GM19238 (cell line): ENCODE results near the gene RBM20.
A peak's percentile ranks its signal among the peaks of the same experiment; 100 is the strongest.
"Not testable (repeated sequence)": the region's sequence is repeated elsewhere in the genome, so short reads cannot be mapped to it uniquely, and the experiment has no call there.

Source experiments
- DNase-seq: peaks from one replicate; pipeline ENCODE4 v3.0.0; 2011; ENCODE audit warnings: low spot score; ENCODE audit not compliant: insufficient read length

RBM20 gene

DNA sequence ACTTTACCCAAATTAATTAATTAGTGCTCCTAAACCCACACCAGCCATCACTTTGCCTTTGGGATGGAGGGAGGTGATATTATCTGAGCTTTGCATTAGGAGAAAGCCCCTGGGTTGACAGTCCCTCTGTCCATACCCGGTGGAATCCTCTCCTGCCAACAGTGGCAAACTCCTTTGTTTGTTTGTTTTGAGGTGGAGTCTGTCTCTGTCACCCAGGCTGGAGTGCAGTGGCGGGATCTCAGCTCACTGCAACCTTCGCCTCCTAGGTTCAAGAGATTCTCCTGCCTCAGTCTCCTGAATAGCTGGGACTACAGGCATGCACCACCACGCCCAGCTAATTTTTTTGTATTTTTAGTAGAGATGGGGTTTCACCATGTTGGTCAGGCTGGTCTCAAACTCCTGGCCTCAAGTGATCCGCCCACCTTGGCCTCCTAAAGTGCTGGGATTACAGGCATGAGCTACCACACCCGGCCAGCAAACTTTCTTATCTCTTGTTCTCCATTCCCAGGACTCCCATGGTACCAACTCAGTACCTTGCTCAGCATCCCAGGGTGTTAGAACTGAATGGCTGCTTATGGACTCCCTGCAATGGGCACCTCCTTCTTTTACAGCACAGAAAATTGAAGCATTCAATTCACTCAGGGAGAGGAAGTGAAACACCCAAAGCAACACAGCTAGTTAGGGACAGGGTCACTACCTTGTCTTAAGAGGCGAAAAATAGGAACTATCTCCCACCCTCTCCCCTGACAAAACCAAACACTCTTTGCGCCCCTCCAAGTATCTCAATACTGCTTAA lies 223.1 kb downstream of the RBM20 start:
- DNase-seq: not testable (repeated sequence)

DNA sequence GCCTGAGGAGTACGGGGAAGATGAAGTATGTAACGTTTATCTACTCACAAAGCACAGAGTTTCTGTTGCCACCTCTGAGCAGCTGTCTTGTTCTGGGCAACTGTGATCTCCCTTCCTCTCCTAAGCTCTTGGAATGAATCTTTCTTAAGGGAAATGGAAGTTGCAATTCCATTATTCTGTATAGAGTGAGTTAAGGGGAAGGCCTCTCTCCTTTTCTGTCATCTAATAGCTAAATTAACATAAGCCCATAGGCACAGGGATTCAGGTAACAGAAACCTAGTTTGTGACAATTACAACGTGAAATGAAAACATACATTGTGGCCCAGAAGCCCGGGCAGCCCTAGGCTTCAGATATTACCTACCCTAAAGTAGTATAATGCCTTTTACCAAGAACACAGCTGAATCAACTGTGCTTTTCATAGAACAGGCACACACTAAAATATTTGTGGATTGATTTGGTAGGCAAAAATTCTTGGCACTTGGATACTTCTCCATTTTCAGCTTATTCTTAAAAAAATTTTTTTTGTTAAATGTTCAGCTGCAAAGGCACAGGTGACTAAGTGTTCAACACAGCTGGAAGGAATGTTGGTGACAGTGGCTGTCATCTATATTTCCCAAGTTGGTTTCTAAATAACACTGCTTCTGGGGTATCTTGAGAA lies 223.8 kb downstream of the RBM20 start:
- DNase-seq: no peak

DNA sequence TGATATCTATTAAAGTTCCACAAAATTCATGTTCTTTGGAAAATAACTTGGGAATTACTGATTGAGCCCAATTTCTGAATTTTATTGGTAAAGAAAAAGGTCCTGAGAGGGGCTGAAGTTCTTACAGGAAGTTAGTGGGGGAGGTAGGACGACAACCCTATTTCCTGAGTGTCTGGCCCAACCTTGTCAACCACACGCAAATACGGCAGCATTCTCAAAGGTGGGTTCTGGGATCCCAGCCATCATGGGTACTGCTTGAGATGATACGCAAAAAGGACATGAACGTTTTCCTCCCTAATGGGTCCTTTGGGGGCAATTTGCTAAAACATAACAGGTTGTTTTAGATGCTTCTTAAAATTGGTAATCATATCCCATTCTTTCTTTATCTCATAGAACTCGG lies 224.8 kb downstream of the RBM20 start:
- DNase-seq: no peak

DNA sequence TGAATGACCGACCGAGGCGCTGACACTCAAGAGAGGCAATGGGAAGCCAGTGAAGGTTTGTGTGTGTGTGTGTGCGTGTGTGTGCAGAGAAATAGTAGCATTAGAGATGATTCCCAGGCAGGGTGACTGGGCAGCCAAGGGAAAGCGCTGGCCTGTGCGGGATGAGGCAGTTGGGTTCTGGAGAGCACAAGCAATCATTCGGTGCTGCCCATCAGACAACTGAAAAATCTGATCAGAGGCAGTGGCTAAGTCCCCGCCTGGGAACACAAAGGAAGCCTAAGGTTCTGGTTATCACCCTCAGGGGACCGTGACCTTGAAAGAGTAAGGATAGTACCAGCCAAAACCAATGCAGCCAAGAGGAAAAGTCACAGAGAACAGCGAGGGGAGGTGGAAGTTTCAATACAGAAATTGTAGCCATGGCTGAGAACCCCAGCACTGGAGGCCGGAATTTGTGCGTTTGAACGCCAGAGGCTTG lies 226.7 kb downstream of the RBM20 start:
- no peak for DNase-seq

DNA sequence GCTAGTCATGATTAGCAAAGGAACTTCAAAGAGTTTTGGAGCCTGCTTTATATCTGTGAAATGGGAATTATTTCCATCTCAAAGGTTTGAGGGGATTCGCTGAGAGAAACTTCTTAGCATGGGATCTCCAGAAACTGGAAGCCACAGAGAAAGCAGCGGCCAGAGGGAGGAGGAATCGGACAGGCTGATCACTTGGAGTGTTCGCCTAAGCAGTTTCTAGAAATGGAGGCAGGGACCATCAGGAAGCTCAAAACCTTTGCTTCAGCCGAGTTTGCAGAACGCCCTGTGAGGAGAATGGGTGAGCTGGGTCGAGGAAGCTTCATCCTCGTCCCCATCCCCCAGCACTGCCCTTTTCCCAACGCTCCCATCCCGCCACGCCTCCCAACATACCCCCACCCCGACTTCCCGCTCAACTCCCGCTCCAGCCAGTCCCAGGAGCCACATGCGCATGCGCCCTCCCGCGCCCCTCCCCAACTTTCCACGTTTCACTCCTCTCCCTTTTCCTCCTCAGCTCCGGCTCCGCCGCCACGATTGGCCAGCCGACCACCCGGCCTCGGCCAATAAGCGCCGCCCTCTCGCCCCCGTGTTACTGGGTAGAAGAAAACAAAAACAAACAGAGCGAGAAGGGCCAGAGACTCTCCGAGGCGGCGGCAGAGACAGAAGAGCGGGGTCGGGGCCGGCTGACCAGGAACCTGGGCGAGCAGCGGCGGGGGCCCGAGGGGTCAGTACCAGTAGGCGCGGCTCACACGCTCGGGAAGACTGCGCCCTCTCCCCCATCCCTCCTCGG lies 227.4 kb downstream of the RBM20 start, which contains the start of gene PDCD4:
TSS of gene PDCD4 (plus strand) at position 631 of the 787 bp plus-strand sequence. CDS start 4,100 bp downstream, outside the sequence.
- peak; percentile 49 for DNase-seq

DNA sequence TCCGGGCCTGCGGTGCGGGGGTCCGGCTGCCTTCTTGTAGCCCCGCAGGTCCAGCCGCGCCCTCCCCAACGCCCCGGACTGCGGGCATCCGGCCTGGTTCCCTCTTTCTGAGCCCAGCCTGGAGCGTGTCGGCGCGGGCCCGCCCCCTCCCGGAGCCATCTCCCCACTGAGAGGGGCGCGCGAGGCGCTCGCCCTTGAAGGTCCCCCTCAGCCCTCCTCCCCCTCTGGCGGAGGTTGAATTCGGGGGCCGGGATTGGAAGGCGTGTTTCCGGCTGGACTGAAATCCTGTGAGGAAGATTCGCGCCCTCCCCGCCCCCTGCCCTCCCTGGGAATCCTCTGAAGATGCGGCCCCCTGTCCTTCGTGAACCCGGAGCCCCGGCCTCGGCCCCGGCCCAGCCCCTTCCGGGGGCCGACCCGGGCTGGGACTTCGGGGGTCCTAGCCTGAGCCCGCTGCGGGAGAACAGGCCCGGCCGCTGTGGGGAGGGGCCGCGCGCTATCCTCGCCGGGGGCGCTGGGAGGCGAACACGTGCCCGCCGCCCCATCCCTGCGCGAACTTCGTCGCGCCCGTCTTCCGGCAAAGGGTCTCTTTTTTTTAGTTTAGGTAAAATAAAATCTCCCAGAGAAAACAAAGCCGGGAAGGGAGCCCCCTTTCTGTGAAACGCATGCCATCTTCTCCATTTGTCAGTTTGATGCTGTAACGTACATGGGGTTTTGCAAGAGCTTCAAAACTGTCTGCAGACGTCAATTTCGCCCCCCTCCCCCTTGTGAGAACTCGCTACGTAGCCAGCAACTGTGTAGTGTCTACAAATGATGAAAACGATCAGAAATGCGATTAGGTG lies 228.2 kb downstream of the RBM20 start:
- no peak for DNase-seq

DNA sequence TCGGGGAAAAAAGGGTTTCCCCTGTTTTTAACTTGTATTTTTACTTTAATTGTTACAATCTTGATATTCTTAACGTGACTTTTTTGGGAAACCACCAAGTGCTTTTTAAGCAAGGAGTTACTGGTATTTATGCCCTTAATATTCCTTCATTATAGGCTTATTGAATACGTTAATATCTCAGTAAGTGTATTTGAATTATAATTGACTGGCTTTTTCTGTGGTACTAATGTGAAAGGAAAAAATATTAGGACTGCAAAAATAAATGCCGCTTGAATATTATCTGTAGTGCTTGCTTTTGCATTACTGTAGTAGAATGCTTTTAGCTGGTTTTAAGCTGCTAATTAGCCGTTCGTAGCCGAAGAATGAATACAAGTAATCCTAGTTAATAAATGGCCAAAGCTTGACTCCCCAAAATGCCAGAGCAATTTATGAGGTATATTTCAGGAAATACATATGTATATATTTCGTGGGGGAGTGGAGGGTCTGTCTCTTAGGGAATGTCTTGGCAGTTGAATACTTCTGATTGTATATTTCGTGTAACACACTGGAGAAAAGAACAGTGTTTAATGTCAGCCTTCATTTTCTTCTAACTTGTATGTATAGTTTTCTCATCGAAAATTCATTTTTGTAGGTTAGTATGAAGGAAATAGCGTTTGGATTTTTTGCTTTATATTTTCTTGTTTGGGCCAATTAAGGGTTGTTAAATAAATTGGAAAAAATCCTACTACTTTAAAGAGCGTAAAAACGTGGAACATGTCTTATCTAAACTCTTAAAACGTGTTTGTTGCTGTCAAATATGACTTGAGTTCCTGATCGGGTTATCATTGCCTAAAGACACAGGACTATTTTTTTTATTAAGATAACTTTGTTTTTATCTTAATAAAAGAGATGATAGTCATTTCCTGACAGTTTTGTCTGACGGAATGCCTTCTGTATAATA lies 229.1 kb downstream of the RBM20 start:
- no peak for DNase-seq

DNA sequence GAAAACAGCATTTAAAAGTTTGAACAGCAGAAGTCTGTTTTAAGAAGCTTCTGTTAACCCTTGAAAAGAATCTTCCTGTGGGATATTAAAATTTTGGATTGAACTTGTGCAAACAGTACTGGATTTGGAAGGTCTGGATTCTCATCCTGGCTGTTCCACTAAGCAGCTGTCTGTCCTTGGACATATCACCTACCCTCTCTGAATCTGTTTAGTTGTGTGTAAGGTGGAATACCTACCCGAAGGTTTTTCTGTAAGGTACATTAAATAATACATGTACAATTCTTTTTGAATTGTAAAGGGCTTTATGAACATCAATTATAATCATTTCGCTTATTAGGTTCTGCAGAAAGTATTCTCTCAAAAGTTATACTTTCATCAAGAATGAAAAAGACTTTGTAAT lies 229.8 kb downstream of the RBM20 start:
- DNase-seq: no peak

DNA sequence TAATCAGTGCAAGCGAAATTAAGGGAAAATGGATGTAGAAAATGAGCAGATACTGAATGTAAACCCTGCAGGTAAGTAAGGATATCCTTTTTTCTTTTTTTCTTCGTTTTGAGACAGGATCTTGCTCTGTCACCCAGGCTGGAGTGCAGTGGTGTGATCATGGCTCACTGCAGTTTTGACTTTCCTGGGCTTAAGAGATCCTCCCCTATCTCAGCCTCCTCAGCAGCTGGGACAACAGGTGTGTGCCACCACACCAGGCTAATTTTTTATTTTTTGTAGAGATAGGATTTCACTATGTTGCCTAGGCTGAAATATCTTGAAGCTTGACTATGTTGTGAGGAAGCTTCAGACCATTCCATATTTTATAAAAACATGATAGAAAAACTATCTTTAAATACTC lies 231.9 kb downstream of the RBM20 start:
- DNase-seq: no peak

DNA sequence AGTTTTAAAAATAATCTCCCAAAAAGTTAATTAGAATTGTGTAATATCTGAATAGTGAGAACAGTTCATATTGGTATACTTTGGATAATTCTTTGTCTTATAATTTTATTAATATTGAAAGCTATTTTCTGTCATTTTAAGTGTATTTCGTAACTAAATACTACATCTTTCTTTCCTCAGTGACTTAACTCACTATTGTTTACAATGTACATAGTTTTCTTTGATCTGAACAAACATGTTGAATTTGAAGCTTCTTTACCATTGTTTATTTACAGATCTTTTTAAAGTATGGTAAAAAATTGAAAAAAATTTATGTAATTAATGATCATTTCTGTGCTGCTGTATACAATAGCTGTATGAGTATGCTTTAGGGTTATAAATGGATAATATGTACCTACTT lies 232.7 kb downstream of the RBM20 start:
- no peak for DNase-seq

DNA sequence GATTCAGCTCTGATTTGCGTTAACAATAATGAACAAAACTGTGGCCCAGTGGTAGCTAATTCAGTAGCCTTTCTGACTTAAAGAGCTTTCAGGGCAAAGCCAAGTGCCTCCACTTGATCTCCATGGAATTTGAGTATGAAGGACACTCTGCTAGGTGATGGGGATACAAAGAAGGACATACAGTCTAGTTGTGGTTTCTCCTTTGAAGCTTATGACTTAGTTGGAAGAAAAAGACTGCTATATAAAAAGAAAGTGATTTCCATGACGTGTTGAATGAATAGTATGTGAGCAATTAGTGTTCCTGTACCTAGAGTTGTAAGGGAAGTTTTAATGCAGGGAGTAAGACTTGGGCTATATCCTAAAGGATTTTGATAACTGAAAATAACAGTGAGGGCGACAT lies 235.9 kb downstream of the RBM20 start:
- no peak for DNase-seq

DNA sequence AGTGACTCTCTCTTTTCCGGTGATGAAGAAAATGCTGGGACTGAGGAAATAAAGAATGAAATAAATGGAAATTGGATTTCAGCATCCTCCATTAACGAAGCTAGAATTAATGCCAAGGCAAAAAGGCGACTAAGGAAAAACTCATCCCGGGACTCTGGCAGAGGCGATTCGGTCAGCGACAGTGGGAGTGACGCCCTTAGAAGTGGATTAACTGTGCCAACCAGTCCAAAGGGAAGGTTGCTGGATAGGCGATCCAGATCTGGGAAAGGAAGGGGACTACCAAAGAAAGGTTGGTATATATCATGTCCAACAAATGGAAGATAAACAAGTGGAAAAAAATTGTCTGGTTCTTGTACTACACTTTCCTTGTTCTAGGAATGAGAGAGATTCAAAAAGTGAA lies 237.1 kb downstream of the RBM20 start:
- DNase-seq: no peak

DNA sequence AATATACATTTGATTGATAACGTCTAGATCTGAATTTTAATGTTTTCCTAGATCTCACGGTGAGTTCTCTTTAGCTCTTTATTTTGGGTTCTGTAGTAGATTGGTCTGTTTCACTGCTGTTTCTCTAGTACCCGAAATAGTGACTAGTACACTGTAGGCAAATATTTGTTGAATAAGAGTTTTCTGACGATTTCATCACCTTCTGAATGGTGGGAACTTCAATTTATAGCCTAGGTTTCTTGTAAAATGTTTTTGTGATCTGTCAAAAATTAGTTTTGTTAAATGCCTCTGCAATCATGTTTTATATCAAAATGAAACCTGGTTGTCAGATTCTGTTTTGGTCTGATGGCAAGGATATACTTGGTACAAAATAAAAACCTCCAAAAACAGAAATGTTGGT lies 237.8 kb downstream of the RBM20 start:
- no peak for DNase-seq

DNA sequence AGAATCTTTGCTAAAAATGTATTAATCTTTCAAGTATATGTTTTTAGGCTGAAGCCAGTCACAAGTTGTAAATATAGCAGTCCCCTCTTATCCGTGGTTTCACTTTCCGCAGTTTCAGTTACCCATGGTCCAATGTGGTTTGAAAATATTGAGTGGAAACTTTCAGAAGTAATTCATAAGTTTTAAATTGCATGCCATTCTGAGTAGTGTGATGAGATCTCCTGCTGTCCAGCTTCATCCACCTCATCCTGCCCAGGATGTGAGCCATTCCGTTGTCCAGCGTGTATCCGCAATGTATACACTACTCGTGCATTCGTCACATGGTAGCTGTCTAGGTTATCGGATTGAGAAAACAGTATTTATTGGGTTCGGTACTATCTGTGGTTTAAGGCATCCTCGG lies 239.8 kb downstream of the RBM20 start:
- no peak for DNase-seq

DNA sequence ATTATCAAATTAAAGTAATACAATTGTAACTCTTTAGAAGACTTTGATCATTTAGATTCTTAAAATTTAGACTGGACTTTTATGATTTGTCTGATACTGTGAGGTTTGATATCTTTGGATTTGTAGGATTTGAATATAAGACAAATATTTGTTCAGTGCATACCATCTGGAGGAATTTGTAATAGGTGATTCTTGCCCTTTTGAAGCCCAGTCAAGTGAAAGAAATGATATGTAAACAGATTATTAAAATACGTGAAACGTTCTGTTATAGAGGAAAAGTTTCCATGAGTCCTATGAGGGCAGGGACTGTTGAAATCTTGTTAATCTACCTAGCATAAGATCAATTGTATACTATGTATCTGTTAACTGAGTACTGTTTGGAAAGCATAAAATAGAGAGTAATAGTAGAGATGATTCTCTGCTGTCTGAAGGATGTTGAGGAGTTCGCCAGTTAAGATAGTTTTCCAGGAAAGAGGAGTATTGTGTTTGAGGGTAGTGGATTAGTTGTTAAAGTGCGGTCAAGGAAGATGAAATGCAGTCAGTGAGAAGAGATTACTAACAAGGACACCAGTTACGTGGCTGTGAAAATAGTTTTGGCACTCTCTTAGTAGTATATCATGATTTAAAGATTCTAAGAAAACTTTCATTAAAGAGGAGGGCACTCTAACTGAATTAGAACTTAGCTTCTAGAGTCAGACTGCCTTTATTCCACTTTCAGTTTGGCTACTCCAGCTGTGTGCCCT lies 242.0 kb downstream of the RBM20 start:
- no peak for DNase-seq

DNA sequence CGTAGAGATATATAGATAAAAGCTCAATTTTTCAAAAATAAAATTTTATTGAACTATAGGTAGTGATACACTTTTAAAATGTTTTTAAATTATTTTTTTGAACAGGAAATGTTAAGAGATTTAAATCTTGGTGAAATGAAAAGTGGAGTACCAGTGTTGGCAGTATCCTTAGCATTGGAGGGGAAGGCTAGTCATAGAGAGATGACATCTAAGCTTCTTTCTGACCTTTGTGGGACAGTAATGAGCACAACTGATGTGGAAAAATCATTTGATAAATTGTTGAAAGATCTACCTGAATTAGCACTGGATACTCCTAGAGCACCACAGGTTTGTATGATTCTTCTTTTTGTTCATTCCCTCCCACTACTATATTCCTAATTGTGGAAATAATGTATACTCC lies 243.4 kb downstream of the RBM20 start:
- DNase-seq: no peak
